HG03442 (cell line): ENCODE measurements around the gene RAF1.
"Not testable (repeated sequence)": the region's sequence is repeated elsewhere in the genome, so short reads cannot be mapped to it uniquely, and the experiment has no call there.

ENCODE experiments used
- ATAC-seq: cut with Tn5 transposase; IDR thresholded peaks from one replicate; pipeline ENCODE4 v1.9.1; 2021; ENCODE audit warnings: mild to moderate bottlenecking, moderate library complexity; ENCODE audit not compliant: unreplicated experiment

RAF1 gene

GRCh38 chr3:12562451-12562850, 101.5 kb downstream of the RAF1 start:
- no peak for ATAC-seq

- no peak for ATAC-seq
Observed at GRCh38 chr3:12561397-12561796, 102.5 kb downstream of the RAF1 start.

GRCh38 chr3:12560505-12561190, 103.3 kb downstream of the RAF1 start:
- ATAC-seq: peak; percentile 50

- no peak for ATAC-seq
Observed at GRCh38 chr3:12559520-12559919, 104.4 kb downstream of the RAF1 start.

GRCh38 chr3:12558706-12559105, 105.2 kb downstream of the RAF1 start:
- no peak for ATAC-seq

- ATAC-seq: no peak
Observed at GRCh38 chr3:12557473-12558100, 106.3 kb downstream of the RAF1 start.

- ATAC-seq: peak; percentile 76
Observed at GRCh38 chr3:12556690-12557472, 107.0 kb downstream of the RAF1 start, which contains the start of gene MKRN2. TSS of gene MKRN2 (plus strand) at chr3:12557087. CDS start at chr3:12557151, 64 bp downstream.

- ATAC-seq: no peak
Observed at GRCh38 chr3:12556314-12556689, 107.6 kb downstream of the RAF1 start.

GRCh38 chr3:12553921-12554391, 110.0 kb downstream of the RAF1 start:
- ATAC-seq: no peak

- no peak for ATAC-seq
Observed at GRCh38 chr3:12549971-12550760, 113.8 kb downstream of the RAF1 start.

GRCh38 chr3:12545473-12545791, 118.5 kb downstream of the RAF1 start, which contains the start of gene MKRN2OS:
TSS of gene MKRN2OS (minus strand) at chr3:12545499. CDS start at chr3:12545464, 35 bp downstream.
- ATAC-seq: no peak

GRCh38 chr3:12544652-12545472, 119.1 kb downstream of the RAF1 start:
- ATAC-seq: no peak

- not testable (repeated sequence) for ATAC-seq
Observed at GRCh38 chr3:12543497-12543896, 120.4 kb downstream of the RAF1 start.

- ATAC-seq: no peak
Observed at GRCh38 chr3:12541625-12542024, 122.3 kb downstream of the RAF1 start.

- no peak for ATAC-seq
Observed at GRCh38 chr3:12536423-12536822, 127.5 kb downstream of the RAF1 start.
